Measurements from ENCODE around the gene TNIK.

- TF ChIP-seq POLR2A (IDR thresholded peaks at IDR 0.05) (no peak), POLR2AphosphoS5 (IDR thresholded peaks at IDR 0.05) (no peak)
- TF ChIP-seq, protein P1, sequence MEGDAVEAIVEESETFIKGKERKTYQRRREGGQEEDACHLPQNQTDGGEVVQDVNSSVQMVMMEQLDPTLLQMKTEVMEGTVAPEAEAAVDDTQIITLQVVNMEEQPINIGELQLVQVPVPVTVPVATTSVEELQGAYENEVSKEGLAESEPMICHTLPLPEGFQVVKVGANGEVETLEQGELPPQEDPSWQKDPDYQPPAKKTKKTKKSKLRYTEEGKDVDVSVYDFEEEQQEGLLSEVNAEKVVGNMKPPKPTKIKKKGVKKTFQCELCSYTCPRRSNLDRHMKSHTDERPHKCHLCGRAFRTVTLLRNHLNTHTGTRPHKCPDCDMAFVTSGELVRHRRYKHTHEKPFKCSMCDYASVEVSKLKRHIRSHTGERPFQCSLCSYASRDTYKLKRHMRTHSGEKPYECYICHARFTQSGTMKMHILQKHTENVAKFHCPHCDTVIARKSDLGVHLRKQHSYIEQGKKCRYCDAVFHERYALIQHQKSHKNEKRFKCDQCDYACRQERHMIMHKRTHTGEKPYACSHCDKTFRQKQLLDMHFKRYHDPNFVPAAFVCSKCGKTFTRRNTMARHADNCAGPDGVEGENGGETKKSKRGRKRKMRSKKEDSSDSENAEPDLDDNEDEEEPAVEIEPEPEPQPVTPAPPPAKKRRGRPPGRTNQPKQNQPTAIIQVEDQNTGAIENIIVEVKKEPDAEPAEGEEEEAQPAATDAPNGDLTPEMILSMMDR (IDR thresholded peaks at IDR 0.05 in 8 of 11, conservative IDR thresholded peaks at IDR 0.05 in 3 of 11), result no peak
These were observed 153.1 kb downstream of the TNIK start for GRCh38 chr3:171307046-171307585.
